Subcutaneous abdominal adipose tissue (tissue), 5 donors: ENCODE data around the gene SKAP2.

ENCODE experiments used
- H3K27ac ChIP-seq: one replicate; pipeline ENCODE4 v1.7.0; 2013; ENCODE audit warnings: low read depth, mild to moderate bottlenecking, inconsistent platforms, low read length, moderate library complexity
- H3K27me3 ChIP-seq, 5 donors: one replicate each; pipeline ENCODE4 v1.7.0; 2013; ENCODE audit warnings: low read length in 5 of 5, inconsistent platforms in 1 of 5; ENCODE audit not compliant: control insufficient read depth in 5 of 5, insufficient read depth in 4 of 5
- H3K36me3 ChIP-seq, 5 donors: one replicate each; pipeline ENCODE4 v1.7.0; 2013; ENCODE audit warnings: low read length in 5 of 5; ENCODE audit not compliant: control insufficient read depth in 5 of 5, insufficient read depth in 5 of 5
- H3K4me1 ChIP-seq, 5 donors: one replicate each; pipeline ENCODE4 v1.7.0; 2013; ENCODE audit warnings: low read length in 5 of 5, mild to moderate bottlenecking in 3 of 5, moderate library complexity in 1 of 5; ENCODE audit not compliant: control insufficient read depth in 5 of 5, insufficient read depth in 5 of 5
- H3K4me3 ChIP-seq, 5 donors: one replicate each; pipeline ENCODE4 v1.7.0; 2013; ENCODE audit warnings: low read length in 5 of 5, low read depth in 1 of 5
- H3K9ac ChIP-seq, 5 donors: one replicate each; pipeline ENCODE4 v1.7.0; 2013; ENCODE audit warnings: low read length in 5 of 5, mild to moderate bottlenecking in 4 of 5, moderate library complexity in 3 of 5
- H3K9me3 ChIP-seq, 5 donors: one replicate each; pipeline ENCODE4 v1.7.0; 2013; ENCODE audit warnings: low read length in 5 of 5; ENCODE audit not compliant: control insufficient read depth in 5 of 5
- donor health status: healthy.
- donor health status: healthy.
- donor health status: healthy.
- donor health status: healthy.
- donor health status: healthy.

The SKAP2 gene

DNA sequence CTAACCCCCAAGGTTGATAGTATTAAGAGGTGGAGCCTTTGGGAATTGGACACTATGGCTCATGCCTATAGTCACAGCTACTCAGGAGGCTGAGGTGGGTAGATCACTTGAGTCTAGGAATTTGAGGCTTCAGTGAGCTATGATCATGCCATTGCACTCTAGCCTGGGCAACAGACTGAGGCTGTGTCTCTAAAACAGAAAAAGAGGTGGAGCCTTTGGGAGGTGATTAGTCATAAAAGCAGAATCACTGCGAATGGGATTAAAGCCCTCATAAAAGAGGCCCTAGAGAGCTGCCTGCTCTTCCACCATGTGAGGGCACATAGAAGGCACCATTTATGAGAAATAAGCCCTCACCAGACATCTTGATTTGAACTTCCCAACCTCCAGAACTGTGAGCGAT lies 81.9 kb downstream of the SKAP2 start:
- Histone ChIP-seq H3K27me3 (no peaks in the 10 kb centered on the region), H3K4me1 (no peaks in the 10 kb centered on the region), H3K9me3 (no peaks in the 10 kb centered on the region), H3K4me3 (no peak overlapping the region), H3K9ac (no peak overlapping the region), H3K36me3 (peaks cover 0 to 3% (median 0%) of the 10 kb centered on the region in 5 donors), H3K27ac (no peak overlapping the region)

DNA sequence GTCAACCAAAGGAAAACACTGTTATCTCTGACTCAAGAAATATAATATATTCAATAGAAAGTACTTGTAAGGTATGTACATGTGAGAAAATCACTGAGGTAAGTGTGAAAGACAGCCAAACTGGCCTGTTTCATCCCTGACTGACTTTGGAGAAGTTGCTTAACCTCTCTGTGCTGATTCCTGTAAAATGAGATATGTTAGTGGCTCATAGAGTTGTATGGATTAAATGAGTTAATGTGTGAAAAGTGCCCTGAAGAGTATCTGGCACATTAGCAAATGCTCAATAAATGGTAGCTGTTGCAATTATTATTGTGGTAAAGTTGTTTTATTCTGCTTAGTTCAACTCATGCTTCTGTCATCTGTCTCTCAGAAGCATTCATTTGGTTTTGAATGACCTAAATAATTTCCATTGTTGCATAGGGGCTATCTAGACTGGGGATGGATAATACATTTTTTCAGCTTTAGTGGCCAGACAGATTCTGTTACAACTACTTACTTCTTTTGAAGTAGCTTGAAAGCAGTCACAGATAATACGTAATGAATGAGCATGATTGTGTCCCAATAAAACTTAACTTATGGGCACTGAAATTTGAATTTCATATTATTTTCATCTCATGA lies 84.3 kb downstream of the SKAP2 start:
- H3K9ac ChIP-seq, result no peak overlapping the region
- H3K27ac ChIP-seq, result no peak overlapping the region
- no peaks in the 10 kb centered on the region for H3K4me1 ChIP-seq
- no peak overlapping the region for H3K4me3 ChIP-seq
- H3K9me3 ChIP-seq, result no peaks in the 10 kb centered on the region
- peaks cover 0 to 5% (median 0%) of the 10 kb centered on the region in 5 donors for H3K36me3 ChIP-seq
- no peaks in the 10 kb centered on the region for H3K27me3 ChIP-seq

DNA sequence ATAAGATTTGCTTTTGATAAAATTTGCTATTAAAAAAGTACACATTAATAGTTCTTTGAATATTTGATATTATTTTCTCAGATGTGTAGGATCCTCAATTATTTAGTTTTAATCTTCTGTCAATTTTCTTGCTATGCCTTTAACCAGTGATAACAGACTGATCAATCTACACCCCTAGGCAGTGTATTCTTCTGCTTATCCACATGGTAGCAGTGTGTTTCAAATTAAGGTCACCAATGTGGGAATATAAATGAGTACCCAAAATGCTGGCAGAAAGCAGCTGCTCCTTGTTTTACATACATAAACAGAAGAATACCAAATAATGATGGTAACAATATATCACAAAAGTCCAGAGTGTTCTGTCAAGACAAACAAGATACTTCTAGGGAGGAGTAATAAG lies 87.0 kb downstream of the SKAP2 start:
- no peak overlapping the region for H3K4me3 ChIP-seq
- no peaks in the 10 kb centered on the region for H3K27me3 ChIP-seq
- H3K36me3 ChIP-seq, result peaks cover 0 to 5% (median 0%) of the 10 kb centered on the region in 5 donors
- H3K4me1 ChIP-seq, result no peaks in the 10 kb centered on the region
- H3K9ac ChIP-seq, result no peak overlapping the region
- no peak overlapping the region for H3K27ac ChIP-seq
- no peaks in the 10 kb centered on the region for H3K9me3 ChIP-seq

- no peaks in the 10 kb centered on the region for H3K27me3 ChIP-seq
- peaks cover 0 to 5% (median 0%) of the 10 kb centered on the region in 5 donors for H3K36me3 ChIP-seq
- no peak overlapping the region for H3K4me3 ChIP-seq
- H3K4me1 ChIP-seq, result no peaks in the 10 kb centered on the region
- no peak overlapping the region for H3K9ac ChIP-seq
- no peak overlapping the region for H3K27ac ChIP-seq
- no peaks in the 10 kb centered on the region for H3K9me3 ChIP-seq
Observed at GRCh38 chr7:26760501-26760900, 103.9 kb downstream of the SKAP2 start.

GRCh38 chr7:26759108-26759507 lies 105.3 kb downstream of the SKAP2 start:
- Histone ChIP-seq H3K27me3 (no peaks in the 10 kb centered on the region), H3K9me3 (no peaks in the 10 kb centered on the region), H3K4me1 (no peaks in the 10 kb centered on the region), H3K27ac (no peak overlapping the region), H3K9ac (no peak overlapping the region), H3K4me3 (no peak overlapping the region), H3K36me3 (peaks cover 0 to 5% (median 0%) of the 10 kb centered on the region in 5 donors)

DNA sequence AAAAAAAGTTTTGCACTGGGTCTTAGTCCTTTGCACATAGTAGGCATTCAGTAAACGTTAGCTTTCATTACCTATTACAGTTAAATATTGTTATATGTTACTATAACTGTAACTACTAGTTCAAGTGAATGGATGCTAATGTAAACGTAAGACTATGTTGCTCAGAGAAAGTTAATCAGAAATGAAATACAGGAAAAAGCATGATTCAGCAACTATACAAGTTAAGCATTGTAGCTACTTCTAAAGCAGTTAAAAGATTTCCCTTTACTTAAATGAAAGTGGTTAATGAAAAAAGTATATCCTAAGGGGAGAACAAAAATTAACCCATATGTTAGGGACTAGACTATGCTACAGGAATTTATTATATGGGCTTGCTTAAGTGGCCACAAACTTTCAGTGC lies 121.2 kb downstream of the SKAP2 start:
- no peak overlapping the region for H3K9ac ChIP-seq
- H3K9me3 ChIP-seq, result no peaks in the 10 kb centered on the region
- peaks cover 3 to 13% (median 7%) of the 10 kb centered on the region in 5 donors for H3K36me3 ChIP-seq
- no peak overlapping the region for H3K27ac ChIP-seq
- H3K4me3 ChIP-seq, result no peak overlapping the region
- H3K4me1 ChIP-seq, result no peaks in the 10 kb centered on the region
- H3K27me3 ChIP-seq, result no peaks in the 10 kb centered on the region

DNA sequence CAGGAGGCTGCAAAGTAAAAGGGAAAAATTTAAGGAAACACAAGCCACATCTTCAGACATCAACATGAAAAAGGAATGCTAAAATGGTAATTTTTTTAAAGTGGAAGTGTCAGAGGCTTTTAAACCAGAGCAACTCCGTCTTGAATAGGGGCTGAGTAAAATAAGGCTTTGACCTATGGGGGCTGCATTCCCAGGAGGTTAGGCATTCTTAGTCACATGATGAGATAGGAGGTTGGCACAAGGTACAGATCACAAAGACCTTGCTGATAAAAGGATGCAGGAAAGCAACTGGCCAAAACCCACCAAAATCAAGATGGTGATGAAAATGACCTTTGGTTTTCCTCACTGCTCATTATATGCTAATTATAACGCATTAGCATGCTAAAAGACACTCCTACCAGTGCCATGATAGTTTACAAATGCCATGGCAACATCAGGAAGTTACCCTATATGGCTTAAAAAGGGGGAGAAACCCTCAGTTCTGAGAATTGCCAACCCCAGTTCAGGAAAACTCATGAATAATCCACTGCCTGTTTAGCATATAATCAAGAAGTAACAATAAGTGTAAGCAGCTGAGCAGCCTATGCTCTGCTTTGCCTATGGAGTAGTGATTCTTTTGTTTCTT lies 128.3 kb downstream of the SKAP2 start:
- Histone ChIP-seq H3K27me3 (no peaks in the 10 kb centered on the region), H3K27ac (no peak overlapping the region), H3K36me3 (peaks cover 3 to 24% (median 13%) of the 10 kb centered on the region in 5 donors), H3K4me3 (no peak overlapping the region), H3K4me1 (no peaks in the 10 kb centered on the region), H3K9me3 (no peaks in the 10 kb centered on the region), H3K9ac (no peak overlapping the region)

DNA sequence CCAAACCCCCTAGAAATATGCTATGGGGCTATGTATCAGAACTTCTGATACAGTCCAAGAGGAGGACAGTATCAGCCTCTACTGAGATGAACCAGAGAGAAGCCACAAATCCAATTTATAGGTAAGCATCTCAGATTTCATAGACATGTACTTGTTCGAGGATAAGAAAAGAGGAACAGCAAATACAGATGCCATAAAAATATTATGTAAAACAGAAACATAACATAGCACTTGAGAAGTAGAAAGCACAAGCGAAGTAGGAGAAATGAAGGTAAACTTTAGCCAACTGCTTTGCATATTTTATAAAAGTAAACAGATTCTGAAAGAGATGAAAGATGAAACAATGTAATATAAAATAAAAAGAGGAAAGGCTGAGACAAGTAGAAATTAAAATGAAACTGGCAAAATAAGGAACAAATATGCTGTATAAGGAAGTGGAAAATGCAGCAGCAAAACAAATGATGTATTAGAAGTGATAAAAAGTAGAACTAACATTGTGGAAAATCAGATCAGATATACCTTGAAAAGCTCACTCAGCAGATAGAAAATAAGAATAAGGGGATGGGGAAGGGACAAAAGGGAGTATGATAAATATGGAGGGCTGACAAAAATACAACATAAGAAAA lies 135.1 kb downstream of the SKAP2 start:
- H3K27ac ChIP-seq, result no peak overlapping the region
- no peak overlapping the region for H3K4me3 ChIP-seq
- no peaks in the 10 kb centered on the region for H3K9me3 ChIP-seq

GRCh38 chr7:26726051-26726450 lies 138.3 kb downstream of the SKAP2 start:
- H3K4me1 ChIP-seq, result peaks cover 0 to 5% (median 0%) of the 10 kb centered on the region in 5 donors
- H3K4me3 ChIP-seq, result no peak overlapping the region
- H3K9me3 ChIP-seq, result no peaks in the 10 kb centered on the region
- H3K9ac ChIP-seq, result no peak overlapping the region
- no peak overlapping the region for H3K27ac ChIP-seq
- no peaks in the 10 kb centered on the region for H3K27me3 ChIP-seq
- H3K36me3 ChIP-seq, result peaks cover 0 to 9% (median 2%) of the 10 kb centered on the region in 5 donors

More for the DNA sequence above, 135.1 kb downstream of the SKAP2 start:
- Histone ChIP-seq H3K27me3 (no peaks in the 10 kb centered on the region), H3K4me1 (no peaks in the 10 kb centered on the region), H3K36me3 (peaks cover 0 to 11% (median 8%) of the 10 kb centered on the region in 5 donors), H3K9ac (no peak overlapping the region)

GRCh38 chr7:26724795-26725194 lies 139.6 kb downstream of the SKAP2 start:
- Histone ChIP-seq H3K36me3 (peaks cover 0 to 13% (median 2%) of the 10 kb centered on the region in 5 donors), H3K4me3 (no peak overlapping the region), H3K9ac (no peak overlapping the region), H3K27ac (no peak overlapping the region), H3K4me1 (peaks cover 0 to 5% (median 0%) of the 10 kb centered on the region in 5 donors), H3K9me3 (no peaks in the 10 kb centered on the region), H3K27me3 (no peaks in the 10 kb centered on the region)
